ENCODE results near the gene CELSR1.

CELSR1 gene

DNA sequence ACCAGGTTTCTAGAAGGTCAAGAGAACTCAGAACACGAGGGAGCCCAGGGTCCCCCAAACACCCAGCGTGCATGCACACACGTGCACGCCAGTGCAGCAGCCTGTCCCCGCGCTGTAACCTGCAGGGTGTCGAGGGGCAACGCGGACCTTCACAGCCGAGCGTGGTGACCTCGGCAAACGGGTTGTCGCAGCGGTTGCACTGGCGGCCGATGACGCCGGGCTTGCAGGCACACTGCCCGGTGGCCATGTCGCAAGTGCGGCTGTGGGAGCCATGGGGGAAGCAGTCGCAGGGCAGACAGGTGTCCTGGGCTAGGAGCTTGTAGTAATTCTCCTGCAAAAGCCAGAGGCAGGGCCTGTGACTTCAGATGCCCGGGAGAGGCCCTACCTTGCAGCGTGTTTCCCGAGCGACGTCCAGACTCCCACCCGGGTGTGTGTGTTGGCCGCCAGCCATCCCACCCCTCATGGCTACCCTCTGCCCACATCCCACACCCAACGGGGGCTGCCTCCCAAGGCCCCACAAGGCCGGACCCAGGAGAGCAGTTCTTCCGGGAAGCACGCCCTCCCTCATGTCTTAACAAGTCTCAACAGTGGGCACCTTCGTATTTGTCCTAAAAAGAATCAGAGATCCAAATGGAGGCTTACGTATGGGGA lies 145.8 kb downstream of the CELSR1 start:
- DNase-seq, result no peak

DNA sequence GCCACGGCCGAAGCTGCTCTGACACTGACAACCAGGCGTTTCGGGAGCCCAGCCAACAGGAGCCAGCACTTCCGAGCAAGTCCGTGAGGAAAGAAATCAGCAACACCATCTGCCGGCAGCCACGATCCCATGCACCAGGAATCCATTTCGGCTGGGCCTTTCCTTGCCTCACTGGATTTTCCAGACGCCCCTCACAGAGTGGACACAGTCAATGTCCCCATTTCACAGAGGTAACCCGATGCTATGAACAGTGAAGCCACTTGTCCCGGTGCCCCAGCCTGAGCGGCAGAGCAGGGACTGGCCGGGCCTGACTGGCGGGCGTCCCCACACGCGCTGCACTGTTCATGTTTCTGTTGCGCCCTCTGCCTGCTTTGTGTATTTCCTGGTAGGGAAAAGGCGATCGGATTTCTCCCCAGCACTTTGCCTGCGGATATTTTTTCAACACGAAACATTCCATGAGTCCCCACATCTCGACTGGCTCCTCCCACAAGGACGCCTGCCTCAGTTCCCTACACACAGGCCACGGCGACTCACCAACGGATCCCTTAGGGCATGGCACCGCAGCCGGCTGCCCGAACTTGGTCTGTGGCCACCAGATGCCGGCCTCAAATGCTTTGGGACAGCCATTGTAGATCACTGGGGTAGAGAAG lies 146.6 kb downstream of the CELSR1 start:
- DNase-seq, result no peak

DNA sequence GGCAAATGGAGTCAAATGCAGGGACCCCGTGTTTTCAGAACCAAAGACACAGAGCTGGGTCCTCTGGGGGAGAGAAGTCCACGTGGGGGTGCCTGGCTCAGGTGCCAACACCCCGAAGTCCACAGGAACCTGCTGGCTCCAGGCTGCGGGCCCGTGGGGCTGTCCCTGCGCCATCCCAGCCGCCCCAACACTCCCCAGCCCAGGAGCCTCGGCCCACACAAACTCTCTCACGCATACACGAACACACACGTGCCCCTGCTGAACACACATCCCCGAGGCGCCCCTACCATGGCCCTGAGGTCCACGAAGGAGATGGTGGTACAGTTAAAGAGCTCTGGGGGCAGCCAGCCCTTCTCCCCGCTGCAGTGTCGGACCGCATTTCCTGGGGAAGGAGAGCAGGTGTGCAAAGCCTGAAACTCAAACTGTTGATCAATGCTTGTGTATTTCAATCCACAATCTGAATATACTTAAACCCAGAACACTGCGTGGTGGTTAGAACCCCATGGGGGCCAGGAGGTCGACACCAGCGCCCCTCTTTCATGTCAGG lies 147.2 kb downstream of the CELSR1 start:
- no peak for DNase-seq

DNA sequence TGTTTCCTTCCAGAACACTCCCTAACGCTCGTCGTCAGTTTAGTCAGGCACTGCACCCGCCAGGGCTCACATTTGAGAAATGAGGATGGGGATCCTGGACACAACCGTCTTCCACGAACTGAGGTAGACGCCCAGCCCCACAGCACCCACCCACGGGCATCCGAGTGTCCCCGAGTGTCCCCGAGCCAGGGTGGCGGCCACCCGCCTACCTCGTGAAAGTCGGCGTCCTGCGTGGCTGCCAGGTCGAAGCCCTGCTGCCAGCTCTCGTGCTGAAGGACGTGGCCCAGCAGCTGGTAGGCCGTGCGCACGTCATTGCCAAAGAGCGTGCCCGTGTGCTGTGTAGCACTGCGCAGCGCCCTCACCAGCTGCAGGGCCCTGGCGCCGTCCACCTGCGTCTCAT lies 148.3 kb downstream of the CELSR1 start:
- DNase-seq, result no peak

DNA sequence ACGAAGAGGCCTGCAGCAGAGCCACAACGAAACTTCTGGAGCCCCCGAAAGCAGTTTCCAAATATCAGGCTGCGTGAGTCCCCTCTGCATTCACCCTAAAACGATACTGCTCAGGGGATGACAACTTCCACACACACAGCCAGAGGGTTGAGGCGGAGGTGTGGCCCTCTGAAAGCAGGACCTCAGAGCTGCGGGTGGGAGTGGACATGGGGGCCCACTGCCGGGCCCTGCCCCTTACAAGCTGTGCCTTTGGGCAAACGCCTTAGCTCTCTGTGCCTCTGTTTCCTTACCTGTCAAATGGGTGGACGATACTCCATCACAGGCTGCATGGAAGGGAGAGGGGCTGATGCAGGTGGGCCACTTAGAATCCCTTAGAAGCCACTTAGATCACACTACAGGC lies 148.8 kb downstream of the CELSR1 start:
- DNase-seq, result no peak

DNA sequence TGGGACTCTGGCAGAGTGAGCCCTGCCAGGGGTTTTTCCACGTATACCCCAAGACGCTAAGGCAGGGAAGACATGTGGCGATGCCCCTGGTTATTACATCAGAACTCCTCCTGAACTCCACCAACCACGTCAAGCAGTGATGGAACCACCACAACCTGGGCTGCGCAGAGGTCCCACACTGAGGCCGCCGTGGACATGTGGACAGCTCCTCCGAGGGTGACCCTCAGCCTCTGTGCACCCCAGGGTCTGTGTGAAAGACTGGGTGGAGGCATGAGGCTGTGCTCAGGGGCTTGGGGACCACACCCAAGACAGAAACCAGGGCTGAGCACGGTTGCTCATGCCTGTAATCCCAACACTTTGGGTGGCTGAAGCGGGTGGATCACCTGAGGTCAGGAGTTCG lies 149.7 kb downstream of the CELSR1 start:
- DNase-seq, result no peak

DNA sequence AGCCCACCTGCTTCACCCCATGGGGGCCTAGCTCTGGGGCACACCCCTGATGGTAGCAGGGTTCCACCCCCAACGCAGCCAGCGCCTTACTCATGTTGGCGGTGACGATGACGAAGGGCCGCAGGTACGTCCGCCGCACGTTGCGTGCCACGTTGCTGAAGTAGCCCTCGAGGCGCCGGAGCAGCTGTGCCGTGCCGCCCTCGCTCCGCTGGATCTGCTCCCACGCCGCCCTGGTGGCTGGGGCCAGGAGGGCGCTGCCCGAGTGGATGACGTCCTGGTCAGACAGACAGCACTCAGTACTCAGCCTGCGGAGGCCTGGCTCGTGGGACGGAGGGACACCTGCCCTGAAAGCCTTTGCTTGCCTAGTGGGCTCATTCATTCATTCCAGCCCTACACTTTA lies 151.1 kb downstream of the CELSR1 start:
- no peak for DNase-seq

DNA sequence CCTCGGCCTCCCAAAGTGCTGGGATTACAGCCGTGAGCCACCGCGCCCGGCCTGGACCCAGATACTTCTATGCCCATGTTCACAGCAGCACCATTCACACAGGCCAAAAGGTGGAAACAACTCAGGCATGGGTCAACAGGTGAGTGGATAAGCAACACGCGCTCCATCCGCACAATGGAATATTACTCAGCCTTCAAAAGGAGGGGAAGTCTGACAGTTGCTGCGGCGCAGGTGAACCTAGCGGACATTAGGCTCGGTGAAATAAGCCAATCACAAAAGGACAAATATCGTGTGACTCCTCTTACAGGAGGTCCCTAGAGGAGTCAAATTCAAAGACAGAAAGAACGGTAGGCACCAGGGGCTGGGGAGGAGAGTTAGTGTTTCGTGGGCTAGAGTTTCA lies 154.9 kb downstream of the CELSR1 start:
- DNase-seq, result no peak

DNA sequence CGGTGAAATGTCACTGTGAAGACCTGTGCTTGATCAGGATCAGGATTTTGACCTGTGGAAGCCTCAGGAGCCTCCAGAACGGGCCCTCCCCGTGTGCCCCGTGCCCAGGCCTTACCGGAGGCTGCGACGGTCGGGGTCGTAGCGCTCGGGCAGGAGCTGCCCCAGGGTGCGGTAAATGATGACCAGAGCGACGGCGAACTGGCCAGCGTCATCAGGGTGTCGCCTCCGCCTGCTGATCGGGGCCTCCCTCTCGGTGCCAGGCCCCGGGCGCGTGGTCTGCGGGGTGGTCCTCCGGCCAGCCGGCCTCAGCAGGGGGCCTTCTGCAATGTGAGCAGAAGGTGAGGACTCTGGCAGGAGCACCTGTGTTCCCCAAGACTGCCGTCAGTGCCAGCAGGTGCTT lies 155.7 kb downstream of the CELSR1 start:
- no peak for DNase-seq

DNA sequence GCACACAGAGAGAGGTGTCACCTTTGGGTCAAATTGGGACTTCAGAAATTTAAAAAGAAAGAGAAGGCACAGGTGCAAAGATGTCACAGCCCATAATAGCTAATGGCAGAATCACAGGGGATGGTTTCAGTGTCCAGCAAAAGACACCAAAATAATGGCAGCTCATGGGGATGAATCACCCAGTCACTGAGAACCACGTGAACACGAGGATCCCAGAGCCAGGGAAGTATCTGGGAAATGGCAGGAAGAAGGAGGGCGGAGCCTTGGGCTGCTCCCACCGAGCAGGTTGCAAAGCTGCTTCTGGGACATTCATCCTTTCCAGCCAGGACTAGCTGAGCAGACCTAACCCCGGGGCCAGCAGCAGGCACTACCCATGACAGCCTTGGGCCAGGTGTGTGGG lies 156.3 kb downstream of the CELSR1 start:
- no peak for DNase-seq

DNA sequence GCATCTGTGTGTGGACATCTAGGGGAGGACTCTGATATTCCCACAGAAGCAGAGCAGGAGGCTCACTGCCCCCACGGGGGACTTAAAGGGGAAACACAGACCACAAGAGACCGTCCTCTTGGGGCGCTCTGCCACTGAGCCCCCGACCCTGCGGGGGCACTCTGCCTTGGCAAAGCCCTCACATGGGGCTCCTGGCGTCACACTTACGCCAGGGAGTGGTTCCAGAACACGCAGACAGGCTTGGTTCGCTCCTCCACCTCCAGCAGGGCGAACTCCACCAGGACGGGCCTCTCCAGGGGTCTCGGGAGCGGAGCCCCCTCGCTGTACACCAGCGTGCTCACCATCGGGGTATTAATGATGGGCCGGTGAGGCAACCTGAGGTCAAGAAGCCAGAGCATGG lies 156.8 kb downstream of the CELSR1 start:
- no peak for DNase-seq

DNA sequence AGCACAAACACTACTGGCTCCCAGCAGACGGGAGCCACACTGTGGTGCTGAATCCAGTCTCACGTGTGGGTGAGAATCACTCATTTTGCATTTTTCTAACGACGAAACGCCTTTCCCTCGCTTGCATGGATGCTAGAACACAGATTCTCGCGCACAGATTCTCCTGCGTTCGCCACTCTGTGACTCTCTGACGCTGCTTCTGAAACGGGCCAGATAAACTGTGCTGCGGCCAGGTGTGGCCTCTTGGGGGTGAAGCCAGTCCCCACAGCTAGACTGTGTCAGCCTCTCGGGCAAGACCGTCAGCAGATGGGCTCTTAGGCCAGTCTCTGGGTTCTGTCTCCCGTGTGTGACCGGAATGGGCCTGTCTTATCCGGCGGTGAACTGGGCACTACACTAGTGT lies 157.4 kb downstream of the CELSR1 start:
- DNase-seq, result no peak

DNA sequence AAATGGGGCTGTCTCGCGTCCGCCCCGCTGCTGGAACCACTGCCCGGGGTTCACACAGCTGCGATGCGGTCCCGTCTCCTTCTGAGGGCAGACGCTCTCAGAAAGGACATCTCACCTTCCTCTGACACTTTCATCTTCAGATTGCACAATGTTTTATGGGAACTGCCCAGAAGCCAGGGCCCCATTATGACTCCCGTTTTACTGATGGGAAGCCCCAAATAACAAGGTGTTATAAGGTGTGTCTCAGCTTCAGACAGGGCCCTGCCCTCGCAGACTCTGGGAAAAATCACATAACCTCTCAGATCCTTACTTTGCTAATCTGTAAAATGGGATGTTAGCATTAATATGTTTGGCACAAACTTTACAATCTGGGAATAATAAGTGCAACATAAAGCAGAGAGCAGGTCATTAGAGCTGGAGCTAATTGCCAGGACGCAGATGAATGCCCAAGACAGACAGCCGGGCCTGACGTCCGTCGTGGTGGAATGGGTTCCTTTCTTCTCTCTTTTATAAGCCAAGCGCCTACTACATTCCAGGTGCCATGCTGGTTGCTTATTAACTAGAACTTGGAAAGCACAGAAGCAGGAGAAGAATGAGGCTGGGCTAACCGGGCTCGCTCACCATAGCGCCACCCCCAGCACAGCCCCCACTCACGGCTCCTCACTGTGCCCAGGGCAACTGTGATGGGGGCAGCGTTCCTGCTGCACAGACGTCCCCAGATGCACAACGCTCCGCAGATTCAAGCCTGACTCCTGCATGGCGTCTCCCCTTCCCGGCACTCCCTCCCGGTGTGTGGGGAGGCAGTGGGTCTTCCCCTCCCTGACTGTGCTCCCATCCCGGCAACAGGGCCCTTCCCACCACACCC lies 158.1 kb downstream of the CELSR1 start:
- no peak for DNase-seq

DNA sequence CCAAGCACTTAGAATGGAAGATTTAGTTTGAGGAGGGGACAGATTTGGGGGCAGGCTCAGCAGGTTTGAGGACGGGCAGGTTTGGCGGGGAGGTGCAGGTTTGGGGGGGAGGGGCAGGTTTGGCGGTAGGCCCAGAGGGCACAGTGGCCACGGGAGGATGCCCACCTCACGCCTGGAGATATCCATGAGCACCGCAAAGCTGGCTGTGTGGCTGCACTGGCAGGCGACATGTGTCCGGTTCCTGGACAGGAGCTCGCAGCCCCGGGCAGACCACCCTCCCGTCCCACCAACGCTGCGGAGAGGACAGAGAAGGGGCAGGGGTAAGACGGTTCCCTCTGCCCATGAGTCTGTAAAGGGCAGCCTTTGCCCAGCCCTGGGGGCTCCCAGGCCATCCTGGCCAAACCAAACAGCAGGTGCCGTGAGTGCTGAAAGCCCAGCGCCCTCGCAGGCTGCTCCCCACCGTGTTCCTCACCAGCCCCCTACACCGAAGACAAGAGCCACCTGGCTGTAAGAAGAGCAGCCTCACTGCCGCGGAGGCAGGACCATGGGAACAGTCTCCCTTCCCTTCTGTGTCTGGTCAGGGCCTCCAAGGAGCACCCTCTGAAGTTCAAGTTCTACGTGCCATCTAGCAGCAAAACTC lies 158.9 kb downstream of the CELSR1 start:
- no peak for DNase-seq

DNA sequence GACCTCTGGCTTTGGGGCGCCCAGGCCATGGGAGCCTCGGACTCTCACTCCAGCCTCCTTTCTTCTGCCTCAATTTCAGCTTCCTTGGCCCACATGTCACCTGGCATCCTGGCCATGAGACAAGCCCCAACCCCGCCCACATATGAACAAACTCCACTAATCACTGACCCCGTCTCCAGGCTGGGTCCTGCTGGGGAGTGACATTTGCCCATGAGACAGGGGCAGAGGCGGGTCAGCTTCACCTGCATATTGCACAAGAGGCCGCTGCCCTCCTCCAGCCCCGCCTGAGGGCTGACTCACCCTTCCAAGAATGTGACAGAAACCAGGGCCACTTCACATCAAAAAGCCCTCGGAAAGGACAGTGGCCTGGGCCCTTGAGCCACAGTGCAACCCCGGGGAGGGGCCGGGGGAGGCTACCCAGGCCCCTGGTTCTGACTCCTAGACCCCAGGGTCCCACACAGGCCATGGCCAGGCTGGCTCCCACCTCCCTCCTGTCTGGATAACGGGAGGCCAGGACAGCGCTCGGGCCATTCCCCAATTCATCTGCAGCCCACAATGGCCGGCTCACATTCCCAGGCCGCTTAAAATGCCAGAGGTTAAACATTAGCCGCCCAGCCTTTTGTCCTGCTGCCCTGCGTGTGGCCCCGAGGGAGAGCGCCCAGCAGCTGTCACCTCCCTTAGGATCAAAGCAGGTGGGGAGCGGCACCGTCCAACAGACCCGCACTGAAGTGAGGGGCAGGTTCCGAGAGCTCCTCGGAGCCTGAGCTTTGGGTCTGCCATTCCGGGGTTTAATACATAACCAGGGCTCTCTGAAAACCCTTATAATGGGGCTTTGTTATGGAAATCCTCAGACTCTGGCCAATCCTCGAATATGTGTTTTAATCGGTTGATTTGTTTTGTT lies 159.6 kb downstream of the CELSR1 start:
- DNase-seq, result no peak

DNA sequence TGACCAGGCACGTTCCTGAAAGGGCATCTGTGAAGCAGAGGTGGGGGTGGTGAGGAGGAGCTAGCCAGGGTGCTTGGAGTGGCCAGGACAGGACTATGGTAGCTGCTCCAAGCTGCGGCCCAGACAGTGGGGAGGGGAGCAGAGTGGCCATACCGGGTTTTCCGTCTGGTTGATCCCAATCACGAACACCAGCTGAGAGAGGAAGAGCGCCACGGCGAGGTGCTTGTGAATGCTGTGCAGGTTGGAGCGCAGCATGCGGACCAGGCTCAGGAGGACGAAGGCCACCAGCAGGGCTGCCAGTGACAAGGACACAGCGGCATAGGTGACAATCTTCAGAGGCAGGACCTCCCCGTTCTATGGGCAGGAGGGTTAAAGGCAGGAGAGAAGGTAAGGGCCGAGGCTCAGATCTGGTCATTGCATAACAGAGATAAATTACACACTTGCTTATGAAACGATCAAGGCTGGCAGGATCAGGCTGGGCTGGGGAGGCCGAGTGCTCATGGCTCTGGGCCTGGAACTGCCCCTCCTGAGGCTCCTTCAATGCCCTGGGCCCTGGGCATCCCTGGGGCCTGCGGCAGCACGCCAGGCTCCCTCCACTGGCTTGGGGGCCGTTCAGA lies 160.4 kb downstream of the CELSR1 start:
- no peak for DNase-seq

DNA sequence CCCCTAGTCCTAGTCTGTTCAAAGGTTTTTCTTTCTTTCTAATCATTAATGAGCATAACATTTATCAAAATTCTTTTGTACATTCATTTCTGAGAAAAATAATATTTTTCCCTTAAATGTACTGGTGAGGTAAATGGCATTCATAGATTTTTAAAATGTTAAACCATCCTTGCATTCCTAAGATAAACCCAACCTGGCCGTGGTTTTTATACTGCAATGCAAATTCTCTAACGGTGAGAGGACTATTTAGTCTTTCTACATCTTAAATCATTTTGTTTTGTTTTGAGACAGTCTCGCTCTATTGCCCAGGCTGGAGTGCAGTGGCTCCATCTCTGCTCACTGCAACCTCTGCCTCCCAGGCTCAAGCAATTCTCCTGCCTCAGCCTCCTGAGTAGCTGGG lies 161.3 kb downstream of the CELSR1 start:
- no peak for DNase-seq

DNA sequence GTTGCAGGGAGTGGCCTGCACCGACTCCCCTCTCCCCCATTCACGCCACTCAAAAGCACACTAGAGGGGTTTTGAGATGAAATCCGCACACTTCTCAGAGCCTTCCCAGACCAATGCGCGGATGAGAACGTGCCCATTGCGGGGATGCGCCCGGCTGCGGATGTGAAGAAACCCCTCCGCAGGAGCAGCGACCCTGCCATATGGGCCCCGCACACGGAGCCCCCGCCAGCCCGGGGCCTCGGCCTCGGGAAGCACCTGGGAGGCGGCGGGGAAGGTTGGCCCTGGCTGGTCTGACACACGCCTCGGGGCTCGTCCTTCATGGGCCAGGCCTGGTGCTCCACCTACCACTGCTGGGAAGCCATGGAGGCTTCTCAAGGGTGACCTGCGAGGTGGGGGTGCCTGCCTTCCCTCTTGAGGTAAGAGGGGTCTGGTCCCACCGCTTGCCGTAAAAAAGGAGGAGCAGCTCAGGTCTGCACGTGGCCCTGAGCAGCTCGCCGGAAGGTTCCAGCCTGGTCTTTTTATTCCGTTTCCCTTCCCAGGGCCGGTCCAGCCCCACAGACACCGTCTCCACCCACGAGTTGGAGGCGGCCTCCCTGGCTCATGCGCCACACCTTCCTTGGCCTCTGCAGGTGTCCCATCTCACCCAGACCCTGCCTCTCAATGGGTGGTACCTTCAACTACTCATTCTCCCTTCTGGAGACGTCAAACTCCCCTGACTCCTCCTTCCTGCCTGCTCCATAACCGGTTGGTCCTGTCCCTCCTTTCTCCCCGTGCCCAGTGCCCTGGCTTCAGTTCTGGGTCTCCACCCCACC lies 162.6 kb downstream of the CELSR1 start:
- no peak for DNase-seq

DNA sequence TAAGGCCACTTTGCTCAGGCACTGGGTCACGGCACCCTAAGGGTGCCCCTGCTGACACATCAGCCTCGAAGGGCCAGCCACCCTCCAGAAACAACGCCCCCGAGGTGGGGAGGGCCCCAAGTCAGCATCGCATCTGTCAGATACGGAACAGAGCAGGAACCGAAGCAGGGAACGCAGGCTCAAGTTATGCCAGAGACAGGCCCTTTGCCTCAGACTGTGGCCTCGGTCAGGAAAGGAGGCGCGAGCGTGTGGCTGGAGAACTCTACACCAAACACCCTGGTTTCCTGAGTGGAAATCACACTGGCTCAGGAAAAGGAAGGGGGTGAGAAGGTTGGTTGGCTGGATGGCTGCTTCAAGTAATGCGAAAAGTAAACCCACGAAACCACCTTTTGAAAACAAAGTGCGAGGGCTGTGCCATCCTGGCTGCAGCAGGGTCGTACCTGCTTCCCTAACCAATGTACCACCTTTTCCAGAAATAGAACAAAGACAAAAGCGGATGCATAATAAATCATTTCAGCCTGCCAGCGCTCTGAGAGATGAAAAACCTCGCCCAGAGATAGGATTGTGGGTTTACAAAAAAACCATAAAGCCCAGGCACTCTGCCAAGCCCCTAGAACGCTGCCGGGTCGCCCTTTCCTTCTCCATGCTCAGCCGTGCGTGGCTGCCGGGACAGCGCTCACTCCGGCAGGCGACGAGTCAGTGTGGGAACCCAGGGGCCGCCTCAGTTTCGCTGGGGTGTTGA lies 163.3 kb downstream of the CELSR1 start:
- no peak for DNase-seq

DNA sequence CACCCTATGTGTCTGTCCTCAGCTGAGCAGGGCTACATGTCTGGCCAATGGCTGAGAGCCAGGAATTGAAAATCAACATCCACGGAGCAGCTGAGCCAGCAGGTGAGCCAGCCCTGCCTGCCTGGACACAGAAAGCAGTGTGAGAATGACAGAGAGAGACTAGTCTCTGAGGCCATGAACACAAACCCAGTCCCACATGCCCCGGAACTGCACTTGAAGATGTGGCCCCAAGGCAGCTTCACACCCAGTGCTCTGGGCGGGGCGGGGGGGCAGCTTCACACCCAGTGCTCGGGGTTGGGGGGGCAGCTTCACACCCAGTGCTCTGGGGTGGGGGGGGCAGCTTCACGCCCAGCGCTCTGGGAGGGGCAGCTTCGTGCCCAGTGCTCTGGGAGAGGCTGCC lies 164.3 kb downstream of the CELSR1 start:
- DNase-seq, result no peak

Data from NCI-H1092 (cell line).